HK-2 (cell line): ENCODE data around the gene PTBP2.
"Not testable (repeated sequence)": the region's sequence is repeated elsewhere in the genome, so short reads cannot be mapped to it uniquely, and the experiment has no call there.

ENCODE experiments used
- DNase-seq: peaks from one replicate; pipeline ENCODE4 v3.0.0-alpha.2; 2018; ENCODE audit not compliant: unreplicated experiment

PTBP2 gene

DNA sequence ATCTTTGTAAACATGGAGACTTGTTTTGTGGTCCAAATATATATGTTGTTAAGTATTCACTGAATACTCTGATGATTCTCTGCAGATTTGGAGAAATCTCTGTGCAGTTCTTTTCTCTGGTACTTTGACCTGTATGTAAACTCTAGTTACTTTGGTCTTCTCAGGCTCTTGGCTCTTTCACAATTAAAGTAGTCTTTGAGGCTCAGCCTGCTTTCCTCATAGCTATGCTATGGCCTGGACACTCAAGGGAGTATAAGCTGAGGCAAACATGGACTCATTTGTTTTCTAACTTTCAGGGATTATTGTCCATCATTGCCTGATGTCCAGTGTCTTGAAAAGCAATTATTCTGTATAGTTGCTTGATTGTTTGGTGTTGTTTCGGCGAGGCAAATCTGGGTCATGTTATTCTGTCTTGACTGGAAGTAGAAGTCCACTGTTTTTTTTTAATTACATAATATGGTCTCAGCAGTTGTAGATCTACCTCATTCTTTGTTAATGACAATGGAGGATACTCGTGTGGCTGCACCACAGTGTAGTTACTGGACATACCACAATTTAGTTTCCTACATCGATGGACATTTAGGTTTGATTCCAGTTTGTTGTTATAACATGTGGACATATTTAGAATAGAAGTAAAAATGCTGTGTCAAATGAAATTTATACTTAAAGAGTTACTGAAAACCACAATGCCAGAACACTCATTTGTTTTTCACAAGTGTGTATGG is 9.2 kb downstream of the PTBP2 start:
- no peak for DNase-seq

DNA sequence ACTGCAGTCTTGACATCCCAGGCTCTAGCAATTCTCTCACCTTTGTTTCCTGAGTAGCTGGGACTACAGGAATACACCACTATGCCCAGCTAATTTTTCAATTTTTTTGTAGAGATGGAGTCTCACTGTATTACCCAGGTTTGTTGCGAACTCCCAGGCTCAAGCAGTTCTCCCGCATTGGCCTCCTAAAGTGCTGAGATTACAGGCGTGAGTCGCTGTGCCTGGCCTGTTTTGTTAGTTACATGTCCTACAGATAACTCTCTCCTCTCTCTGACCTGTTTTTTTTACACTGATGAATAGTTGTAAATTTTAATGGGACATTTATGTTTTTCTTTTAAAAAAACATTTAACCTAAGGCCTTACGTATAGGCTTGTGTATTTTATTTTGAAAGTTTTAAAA is 19.8 kb downstream of the PTBP2 start:
- no peak for DNase-seq

DNA sequence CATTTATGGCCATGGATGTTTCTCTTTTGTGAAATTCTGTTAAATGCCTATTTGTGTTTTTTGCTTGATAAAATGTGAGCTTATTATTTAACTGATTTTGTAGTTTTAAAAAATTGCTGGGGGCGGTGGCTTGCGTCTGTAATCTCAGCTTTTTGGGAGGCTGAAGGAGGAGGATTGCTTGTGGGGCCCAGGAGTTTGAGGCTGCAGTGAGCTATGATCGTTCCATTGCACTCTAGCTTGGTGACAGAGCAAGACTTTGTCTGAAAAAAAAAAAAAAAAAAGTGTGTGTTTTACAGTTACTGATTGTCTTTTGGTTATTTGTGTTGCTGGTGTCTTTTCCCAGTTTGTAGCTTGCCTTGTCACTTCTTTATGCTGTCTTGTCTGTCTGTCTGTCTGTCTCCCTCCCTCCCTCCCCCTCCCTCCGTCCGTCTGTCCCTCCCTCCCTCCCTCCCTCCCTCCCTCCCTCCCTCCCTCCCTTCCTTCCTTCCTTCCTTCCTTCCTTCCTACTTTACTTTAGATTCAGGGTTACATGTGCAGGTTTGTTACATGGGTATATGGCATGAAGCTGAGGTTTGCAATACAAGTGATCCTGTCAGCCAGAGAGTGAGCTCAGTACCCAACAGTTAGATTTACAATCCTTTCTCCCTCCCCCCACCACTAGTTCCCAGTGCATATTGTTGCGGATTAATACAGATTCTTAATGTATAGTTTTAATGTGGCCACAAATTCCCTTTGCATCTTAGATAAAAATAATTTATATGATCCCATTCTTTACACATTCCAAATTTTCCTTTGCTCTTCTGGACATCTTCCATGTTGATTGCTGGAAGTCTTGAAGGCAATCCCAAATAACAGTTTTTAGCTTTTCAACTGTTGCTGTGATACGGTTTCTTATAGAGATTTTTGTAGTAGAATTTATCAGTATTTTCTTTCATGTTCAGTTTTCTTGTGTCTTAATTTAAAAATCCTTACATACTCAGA is 25.1 kb downstream of the PTBP2 start:
- no peak for DNase-seq

DNA sequence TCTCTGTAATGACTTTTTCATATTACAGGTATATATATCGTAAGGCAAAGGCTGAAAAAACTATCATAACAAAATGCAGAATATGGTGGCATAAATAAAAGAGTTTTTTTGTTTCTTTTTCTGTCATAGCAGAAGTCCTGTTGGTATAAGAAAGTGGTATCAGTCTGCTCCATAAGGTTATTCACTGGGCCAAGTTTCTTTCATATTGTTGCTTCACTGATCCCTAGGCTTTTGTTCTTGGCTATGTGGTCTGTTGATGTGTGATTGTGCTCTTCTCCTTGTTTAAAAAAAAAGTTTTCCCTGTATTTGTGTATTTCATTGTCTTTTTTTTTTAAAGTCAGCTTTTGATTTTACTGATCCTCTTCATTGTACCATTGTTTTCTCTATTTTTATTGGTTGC is 26.0 kb downstream of the PTBP2 start:
- DNase-seq: no peak

DNA sequence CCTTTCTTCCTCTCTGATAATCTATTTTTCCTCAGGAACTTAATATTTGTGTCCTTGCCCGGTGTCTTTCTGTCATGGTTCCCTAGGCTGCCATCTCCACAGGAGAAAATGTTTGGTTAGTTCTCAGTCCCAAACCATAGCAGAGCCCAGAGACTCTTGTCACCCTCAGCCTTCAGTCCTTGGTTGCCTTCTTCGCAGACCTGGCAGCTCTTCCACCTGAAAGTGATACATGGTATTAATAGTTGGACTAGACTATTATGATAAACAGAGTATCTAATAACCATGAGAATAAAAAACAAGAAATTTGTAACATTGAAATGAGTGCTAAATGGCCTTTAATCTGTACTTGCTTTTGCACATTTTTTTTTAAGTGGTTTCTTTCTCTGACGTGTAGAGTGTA is 26.5 kb downstream of the PTBP2 start:
- no peak for DNase-seq

DNA sequence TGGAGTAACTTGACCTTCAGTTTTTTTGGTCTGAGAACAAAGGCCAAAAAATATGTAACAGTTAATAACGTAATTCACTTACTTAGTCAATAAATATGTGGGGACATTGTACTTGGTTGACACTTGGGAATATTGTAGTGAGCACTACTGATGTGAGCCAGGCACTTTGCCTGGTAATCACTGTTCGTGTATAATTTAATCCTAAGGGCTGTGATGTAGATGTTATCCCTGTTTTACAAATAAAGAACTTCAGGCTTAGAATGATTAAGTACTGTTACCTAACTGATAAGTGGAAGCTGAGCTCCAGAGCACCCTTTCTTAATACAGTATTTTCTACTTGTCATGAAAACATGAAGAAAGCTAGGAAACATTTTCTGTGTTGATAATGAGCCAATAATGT is 28.0 kb downstream of the PTBP2 start:
- no peak for DNase-seq

DNA sequence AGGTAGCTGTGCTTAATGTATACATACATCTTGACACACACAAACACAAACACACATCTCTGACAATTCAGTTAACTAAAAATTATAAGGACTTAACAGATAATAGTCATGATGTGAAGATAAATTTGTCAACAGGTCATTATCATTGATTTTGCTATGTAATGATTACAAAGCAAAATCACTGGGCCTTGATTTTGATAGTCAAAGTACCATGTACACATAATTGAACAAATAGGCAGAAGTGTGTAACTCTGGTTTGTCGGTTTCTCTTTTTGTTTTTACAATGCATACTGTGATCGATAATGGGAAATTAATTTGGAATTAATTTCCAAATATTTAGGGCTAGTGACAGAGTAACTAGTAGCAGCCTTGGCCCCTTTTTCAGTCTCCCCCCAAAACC is 30.8 kb downstream of the PTBP2 start:
- DNase-seq: no peak

DNA sequence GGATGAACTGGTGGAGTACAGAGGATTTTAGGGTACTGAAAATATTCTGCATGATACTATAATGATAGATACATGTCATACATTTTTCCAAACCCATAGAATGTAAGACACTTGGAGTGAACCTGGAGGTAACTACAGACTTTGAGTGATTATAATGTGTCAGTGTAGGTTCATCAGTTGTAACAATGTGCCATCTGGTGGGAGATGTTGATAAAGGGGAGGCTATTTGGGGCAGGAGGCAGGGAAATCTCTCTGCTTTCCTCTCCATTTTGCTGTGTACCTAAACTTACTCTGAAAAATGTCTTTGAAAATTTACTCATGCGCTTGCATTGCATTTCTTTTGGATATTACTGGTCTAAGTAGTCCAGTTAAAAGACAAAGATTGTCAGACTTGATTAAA is 35.2 kb downstream of the PTBP2 start:
- no peak for DNase-seq

DNA sequence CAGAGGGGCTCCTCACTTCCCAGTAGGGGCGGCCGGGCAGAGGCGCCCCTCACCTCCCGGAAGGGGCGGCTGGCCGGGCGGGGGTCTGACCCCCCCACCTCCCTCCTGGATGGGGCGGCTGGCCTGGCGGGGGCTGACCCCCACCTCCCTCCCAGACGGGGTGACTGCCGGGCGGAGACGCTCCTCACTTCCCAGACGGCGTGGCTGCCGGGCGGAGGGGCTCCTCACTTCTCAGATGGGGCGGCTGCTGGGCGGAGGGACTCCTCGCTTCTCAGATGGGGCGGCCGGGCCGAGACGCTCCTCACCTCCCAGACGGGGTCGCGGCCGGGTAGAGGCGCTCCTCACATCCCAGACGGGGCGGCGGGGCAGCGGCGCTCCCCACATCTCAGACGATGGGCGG is 41.0 kb downstream of the PTBP2 start:
- not testable (repeated sequence) for DNase-seq

DNA sequence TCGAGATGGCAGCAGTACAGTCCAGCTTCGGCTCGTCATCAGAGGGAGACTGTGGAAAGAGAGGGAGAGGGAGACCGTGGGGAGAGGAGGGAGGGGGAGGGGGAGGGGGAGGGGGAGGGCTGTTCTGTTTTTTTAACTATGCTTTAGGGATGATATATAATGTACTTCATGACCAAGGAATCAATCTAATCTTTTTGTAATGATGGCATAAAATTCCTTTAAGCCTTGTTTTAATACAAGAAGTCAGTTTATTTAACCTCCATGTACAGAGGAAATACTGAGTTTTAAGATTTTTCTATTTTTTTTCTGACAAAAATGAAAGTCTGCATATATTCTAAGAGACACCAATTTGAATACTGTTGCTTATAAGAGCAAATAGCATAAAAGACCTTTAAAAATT is 41.9 kb downstream of the PTBP2 start:
- DNase-seq: no peak

DNA sequence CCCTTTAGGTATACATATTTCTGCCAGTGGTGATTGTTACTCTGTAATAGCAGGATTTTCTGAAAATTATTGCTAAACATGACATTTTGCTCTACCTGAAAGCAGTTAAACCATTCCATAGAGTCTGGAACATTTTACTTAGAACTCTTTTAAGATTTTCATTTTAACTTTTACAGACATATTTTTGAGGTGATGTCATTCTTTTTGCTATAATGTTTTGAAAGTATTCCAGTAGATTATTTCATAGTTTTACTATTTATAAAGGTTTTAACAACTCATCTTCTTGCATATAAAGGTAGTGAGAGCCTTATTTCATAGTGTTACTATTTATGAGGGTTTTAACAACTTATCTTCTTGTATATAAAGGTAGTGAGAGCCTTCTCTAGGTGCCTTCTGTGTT is 42.9 kb downstream of the PTBP2 start:
- no peak for DNase-seq

DNA sequence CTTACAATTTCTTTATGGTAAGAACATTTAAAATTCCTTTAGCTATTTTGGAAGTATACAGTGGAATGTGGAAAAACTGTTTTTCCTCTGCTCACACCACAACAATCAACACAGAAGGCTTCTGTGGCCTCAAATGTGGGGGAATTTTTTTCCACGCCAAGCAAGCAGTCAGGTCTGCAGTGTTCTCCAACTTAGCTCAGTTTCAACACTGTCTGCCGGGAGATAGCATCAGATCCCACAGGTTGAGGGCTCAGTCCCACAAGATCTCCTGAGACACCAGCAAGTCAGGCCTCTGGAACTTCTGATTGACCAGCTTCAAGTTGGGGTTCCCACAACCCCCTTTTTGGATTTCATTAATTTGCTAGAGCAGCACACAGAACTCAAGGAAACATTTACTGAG is 50.3 kb downstream of the PTBP2 start:
- no peak for DNase-seq

DNA sequence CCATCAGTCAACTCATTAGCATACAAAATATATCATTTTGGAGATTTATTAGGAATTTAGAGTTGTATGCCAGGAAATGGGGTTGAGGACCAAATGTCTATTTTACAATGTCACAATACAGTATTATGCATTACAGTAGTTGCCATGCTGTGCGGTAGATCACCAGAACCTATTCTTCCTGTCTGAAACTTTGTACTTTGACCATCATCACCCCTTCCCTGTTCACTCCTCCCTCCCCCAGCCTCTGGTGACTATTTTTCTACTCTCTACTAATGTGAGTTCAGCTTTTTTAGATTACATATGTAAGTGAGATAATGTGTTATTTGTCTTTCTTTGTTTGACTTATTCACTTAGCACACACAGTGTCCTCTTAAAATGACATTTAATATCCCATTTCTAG is 50.8 kb downstream of the PTBP2 start:
- DNase-seq: no peak

DNA sequence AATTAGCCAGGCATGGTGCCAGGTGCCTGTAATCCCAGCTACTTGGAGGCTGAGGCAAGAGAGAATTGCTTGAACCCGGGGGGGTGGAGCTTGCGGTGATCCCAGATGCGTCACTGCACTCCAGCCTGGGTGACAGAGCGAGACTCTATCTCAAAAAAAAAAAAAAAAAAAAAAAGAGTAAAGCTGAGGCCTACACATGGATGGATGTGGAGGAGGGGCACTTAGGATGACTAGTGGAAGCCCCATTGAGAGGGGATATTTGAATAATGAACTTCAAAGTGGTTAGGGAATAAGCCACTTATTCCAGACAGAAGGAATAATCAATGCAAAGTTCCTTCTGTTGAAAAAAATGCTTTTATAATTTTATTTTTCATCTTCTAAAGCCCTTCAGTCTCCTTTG is 51.4 kb downstream of the PTBP2 start:
- DNase-seq: no peak

DNA sequence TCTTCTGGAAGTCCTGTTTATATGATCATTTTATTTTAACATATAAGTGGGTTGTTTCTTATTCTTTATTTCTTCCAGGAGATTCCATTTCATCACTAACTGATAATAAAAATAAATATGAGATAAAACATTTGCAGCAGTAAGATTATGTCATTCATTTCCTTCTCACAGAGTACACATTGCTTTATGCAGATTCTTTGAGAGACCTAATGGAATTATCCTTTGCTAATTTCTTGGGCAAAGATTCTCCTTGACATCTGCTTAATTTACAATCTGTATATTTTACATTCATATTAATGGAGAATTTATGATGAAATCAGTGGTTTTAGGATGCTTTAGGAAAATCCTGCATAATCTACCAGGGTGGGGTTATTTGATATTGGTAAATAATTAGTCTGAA is 60.6 kb downstream of the PTBP2 start:
- DNase-seq: no peak

DNA sequence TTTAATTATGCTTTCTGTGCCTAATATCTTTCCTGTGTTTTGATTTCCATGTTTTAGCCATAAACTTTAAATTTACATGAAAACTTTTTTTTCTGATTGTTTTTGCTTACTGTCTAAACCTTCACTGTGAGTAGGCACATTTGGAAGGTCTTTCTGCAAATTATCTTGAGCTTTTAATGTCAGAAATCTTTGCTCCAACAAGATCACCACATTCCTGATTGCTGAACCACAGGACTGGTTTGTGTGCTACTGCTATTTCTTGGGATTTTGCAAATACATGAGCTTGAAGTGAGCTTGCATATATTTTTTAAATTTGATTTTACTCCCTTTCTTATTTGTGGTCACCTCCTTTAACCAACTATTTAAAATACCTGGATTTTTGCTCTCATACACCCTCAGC is 61.3 kb downstream of the PTBP2 start:
- no peak for DNase-seq

DNA sequence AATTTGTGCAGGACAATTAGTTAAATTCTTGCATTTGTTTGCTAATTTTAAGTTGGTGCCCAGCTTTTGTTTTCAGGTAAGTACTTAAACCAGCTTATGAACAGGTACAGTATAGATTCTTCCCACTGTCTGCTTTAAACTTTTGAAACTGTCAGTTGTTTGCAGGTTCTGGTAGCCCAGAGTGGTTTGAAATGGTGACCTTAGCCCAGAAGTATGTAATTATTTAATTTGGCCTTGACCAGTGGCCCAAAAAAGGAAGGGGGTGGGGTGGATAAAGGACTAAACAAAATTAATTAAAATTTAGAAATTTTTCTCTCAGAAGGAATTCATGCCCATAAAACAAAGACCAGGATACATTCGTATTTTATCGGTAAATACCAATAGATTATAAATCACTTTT is 69.0 kb downstream of the PTBP2 start:
- no peak for DNase-seq

DNA sequence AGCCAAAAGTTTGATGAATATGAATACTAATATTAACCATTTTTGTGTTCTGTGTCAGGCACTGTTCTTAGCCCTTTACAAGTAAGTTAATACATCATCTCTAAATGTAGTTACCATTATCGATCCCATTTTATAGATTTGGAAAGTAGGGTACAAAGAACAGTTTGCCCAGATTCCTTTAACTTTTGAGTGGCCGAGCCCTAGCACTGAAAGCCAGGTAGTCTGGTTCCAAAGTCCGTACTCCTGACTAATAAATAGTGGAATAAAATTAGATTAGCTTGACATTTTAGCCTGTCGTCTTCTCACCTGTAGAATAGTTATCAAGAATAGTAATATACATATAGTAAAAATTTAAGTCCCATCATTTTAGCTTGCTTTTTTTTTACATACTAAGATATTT is 70.6 kb downstream of the PTBP2 start:
- no peak for DNase-seq

DNA sequence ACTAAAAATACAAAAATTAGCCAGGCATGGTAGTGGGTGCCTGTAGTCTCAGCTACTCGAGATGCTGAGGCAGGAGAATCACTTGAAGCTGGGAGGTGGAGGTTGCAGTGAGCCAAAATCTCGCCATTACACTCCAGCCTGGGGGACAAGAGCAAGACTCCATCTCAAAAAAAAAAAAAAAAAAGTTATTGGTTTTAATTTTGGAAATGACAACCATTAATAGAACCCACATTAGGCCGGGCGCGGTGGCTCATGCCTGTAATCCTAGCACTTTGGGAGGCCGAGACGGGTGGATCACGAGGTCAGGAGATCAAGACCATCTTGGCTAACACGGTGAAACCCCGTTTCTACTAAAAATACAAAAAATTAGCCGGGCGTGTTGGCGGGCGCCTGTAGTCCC is 80.1 kb downstream of the PTBP2 start:
- not testable (repeated sequence) for DNase-seq

DNA sequence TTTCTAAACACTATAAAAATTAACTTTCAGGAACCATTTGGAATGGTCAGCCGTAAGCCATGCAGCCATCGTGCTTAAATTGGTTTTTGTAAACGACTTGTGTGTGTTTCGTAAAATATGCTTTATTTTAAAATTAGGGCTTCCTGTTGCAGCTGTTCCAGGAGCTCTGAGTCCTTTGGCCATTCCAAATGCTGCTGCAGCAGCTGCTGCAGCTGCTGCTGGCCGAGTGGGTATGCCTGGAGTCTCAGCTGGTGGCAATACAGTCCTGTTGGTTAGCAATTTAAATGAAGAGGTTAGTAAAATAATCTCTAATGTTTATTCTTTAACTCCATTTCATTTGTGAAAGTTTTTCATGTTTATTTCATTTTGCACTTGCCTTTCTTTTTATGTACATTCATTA is 83.1 kb downstream of the PTBP2 start:
- DNase-seq: no peak

DNA sequence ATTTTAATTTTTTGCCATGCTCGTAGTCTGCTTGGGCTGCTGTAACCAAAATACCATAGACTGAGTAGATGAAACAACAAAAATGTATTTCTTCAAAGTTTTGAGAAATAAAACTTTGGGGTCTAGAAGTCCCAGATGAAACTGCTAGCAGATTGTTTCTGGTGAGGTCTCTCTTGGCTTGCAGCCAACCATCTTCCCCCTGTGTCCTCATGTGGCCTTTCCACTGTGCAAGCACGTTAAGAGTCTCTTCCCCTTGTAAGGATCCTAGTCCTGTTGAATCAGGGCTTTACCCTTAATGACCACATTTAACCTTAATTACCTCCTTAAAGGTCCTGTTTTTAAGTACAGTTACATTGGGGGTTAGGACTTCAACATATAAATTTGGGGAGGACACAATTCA is 86.6 kb downstream of the PTBP2 start:
- no peak for DNase-seq

DNA sequence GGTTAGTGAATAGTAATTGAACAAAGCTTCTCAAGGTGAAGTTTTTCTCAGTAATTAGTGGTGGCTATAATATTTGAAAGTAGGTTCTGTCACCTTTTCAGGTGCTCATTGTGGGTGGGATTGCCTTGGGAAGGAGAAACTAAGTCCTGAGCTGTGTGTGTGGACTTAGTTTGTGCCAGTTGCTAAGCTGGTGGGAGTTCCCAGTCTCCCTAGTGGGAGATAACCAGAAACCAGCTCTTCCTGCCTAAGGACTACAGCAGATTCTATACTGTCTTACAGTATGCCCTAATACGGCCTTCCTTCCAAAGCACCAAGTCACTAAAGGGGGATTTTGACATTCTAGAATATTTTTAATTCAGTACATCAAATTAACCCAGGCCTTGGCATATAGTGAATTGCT is 94.3 kb downstream of the PTBP2 start:
- DNase-seq: no peak

DNA sequence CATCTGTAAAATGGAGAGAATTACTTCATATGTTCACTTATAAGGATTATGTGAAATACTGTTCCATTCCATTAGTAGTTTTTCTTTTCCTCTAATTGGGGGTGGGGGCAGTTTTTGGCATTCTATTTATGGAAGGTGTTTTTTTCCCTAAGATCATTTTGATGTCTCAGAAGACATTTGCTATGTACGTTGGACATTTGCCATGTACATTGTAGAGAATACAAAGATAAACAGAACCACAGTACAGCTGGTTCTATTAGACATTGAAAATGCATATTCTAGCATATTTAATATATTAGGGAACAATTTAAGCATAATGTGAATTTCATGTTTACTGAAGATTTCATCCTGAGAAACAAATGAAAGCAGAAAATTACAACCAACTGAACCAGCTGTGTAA is 98.5 kb downstream of the PTBP2 start:
- DNase-seq: no peak
